GM18511 (cell line): ENCODE data around the gene GIMAP2.
"Not testable (repeated sequence)": the region's sequence is repeated elsewhere in the genome, so short reads cannot be mapped to it uniquely, and the experiment has no call there.

Source experiments
- ATAC-seq: cut with Tn5 transposase; IDR thresholded peaks from one replicate; pipeline ENCODE4 v1.9.1; 2021; ENCODE audit warnings: mild to moderate bottlenecking, moderate library complexity; ENCODE audit not compliant: unreplicated experiment

GIMAP2 gene

GRCh38 chr7:150676276-150676675 lies 9.2 kb upstream of the GIMAP2 start:
- not testable (repeated sequence) for ATAC-seq

GRCh38 chr7:150676854-150677253 lies 8.7 kb upstream of the GIMAP2 start:
- ATAC-seq, result not testable (repeated sequence)

DNA sequence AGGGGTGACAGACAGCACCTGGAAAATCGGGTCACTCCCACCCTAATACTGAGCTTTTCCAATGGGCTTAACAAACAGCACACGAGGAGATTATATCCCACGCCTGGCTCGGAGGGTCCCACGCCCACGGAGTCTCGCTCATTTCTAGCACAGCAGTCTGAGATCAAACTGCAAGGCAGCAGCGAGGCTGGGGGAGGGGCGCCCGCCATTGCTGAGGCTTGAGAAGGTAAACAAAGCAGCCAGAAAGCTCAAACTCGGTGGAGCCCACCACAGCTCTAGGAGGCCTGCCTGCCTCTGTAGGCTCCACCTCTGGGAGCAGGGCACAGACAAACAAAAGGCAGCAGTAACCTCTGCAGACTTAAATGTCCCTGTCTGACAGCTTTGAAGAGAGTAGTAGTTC lies 6.9 kb upstream of the GIMAP2 start:
- not testable (repeated sequence) for ATAC-seq

GRCh38 chr7:150680364-150680763 lies 5.1 kb upstream of the GIMAP2 start:
- not testable (repeated sequence) for ATAC-seq

GRCh38 chr7:150686030-150686631 lies 625 bp downstream of the GIMAP2 start:
- ATAC-seq, result peak; percentile 57

- no peak for ATAC-seq
These were observed 3.1 kb downstream of the GIMAP2 start for GRCh38 chr7:150688630-150689029.

GRCh38 chr7:150695654-150696053 lies 10.1 kb downstream of the GIMAP2 start:
- ATAC-seq, result no peak

- no peak for ATAC-seq
These were observed 17.7 kb downstream of the GIMAP2 start for GRCh38 chr7:150703209-150703608.

DNA sequence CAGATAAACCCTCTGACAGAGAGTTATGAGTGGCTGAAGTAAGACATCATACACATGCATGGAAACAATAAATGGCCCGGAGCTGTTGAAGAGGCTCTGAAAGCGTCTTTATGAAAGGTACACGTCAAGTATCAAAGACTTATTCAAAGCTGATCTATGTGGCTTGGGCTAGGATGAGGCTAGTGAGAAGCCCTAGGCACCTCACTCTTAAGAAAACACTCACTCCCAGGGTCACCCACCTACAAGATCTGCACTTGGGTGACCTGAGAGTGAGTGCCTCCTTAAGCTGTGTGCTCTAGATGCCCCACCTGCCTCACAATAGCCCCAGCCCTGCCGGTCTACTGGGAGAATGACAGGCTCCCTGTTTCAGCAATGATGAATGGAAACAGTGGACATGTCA lies 29.8 kb downstream of the GIMAP2 start:
- ATAC-seq, result no peak

DNA sequence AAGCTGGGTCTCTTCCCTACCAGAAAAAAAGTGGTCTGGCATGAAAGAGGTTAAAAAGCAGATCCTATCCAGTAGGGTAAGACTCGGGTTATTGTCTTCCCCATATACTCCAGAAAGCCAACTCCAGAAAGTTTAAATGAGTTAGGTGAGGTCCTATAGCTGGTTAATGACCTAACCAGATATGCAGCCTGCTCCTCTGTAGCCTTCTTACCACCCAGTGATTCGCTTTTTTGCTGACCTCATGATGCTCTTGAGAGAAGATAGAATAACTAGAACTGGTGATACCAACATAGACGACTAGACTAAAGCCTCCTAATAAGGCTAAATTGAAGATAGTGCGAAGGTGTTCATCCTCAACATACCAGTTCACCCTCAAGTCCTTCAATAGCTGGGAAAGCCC lies 30.2 kb downstream of the GIMAP2 start:
- ATAC-seq, result no peak

GRCh38 chr7:150716368-150716767 lies 30.9 kb downstream of the GIMAP2 start, which contains the start of gene GIMAP1:
GIMAP1 (plus strand) TSS chr7:150716613; CDS start chr7:150719048, 2,435 bp downstream.
- peak; percentile 81 for ATAC-seq

DNA sequence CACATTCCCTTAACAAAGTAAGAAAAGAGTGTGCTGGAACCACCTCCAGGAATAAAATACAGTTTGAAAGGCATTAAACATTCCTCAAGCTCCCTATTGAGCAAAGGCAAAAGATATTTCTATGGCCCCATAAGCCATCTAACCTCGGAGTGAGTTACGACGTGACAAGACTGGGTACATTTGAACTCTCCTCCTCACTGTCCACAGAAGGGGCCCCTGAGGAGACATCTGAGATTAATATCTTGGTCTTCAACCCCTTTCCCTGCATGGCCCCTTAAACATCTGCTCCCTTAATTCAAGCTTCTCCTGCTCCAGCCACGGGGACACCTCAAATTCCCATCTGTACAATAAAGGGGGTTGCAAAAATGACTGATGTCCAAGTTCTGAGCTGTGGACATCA lies 31.4 kb downstream of the GIMAP2 start:
- ATAC-seq, result peak; percentile 11

- ATAC-seq, result no peak
These were observed 32.4 kb downstream of the GIMAP2 start for GRCh38 chr7:150717814-150718420.

DNA sequence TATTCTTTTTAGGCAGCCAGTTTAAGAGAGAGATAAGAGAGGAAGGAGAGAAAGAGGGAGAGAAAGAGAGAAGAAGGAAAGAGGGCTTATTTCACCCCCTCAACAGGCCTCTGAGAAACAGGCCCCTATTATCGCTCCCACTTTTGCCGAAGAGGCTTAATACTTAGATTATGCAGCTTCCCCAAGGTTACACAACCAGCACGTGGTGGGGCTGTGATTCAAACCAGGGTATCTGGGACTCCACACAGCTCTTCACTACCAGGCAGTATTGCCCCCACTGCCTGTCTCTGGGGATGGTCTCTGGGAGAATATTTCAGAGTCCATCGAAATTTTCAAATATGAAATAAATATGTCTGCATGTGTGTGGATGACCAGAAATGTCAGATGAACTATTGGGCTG lies 33.9 kb downstream of the GIMAP2 start:
- no peak for ATAC-seq

DNA sequence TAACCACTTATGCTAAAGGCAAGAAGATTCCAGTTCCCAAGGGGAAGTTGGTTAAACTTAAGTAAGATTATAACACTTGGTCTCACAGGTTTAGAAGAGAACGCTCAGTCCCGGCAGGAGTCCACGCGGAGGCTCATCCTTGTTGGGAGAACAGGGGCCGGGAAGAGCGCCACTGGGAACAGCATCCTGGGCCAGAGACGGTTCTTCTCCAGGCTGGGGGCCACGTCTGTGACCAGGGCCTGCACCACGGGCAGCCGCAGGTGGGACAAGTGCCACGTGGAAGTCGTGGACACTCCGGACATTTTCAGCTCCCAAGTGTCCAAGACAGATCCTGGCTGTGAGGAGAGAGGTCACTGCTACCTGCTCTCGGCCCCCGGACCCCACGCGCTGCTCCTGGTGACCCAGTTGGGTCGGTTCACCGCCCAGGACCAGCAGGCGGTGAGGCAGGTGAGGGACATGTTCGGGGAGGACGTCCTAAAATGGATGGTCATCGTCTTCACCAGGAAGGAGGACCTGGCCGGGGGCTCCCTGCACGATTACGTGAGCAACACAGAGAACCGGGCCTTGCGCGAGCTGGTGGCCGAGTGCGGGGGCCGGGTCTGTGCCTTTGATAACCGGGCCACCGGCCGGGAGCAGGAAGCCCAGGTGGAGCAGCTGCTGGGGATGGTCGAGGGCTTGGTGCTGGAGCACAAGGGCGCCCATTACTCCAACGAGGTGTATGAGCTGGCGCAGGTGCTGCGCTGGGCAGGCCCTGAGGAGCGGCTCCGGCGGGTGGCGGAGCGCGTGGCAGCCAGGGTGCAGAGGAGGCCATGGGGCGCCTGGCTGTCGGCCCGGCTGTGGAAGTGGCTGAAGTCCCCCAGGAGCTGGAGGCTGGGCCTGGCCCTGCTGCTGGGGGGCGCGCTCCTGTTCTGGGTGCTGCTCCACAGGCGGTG lies 34.7 kb downstream of the GIMAP2 start:
- no peak for ATAC-seq

DNA sequence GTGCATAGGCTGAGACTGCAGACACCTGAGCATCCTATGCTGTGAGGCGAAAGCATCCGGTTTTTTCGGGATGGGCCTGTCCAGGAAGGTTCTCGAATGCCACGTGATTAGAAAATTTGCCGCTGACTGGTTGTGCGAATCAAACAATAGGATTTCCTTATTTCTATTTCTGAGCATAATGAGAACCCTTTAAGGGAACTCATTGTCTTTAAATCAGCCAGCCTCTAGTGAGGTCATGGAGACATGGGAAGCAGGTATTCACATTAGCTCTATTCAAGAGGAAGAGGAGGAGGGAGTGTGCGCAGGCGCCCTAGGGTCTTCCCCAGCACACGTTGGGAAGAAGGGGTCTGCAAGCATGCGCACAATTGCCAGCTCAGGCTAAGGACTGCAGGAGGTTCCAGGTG lies 36.5 kb downstream of the GIMAP2 start:
- ATAC-seq, result no peak

DNA sequence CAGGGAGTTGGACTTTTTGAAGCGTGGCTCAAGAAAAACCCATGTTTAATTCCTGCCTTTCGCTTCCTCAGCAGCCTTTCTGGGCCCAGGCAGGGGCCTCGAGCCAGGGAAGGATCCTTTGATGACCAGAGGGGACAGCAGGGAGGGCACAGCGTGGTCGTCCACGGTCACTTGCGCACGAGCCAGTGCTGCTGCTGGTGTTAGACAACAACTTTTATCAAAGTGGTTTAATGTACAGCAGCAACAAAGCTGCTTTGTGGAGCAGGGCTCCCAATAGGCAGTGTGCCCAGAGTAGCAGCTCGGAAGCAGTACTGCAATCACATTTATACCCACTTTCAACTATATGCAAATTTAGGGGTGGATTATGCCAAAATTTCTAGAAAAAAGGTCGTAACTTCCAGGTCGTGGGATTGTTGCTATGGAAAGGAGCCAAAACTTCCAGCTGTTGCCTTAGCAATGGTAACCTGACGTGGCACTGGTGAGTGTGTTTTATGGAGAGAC lies 37.0 kb downstream of the GIMAP2 start:
- no peak for ATAC-seq

DNA sequence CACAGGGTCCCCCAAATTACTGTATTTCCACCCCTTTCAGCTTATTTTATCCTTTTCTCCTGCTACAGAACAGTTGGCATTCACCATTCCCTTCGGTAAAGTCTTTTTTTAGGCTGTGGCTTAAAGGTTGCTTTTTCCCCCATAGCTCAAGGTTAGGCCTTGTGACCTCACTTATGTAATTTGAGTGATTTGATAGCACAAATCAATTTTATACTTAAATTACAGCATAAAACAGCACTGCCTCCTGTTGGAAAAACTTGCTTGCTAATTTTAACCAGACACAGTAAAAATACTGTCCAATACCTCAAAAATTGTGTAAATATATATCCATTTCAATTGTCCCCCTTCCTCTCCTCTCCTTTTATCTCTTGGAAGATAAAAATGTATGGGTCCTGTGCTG lies 38.0 kb downstream of the GIMAP2 start:
- ATAC-seq, result no peak

DNA sequence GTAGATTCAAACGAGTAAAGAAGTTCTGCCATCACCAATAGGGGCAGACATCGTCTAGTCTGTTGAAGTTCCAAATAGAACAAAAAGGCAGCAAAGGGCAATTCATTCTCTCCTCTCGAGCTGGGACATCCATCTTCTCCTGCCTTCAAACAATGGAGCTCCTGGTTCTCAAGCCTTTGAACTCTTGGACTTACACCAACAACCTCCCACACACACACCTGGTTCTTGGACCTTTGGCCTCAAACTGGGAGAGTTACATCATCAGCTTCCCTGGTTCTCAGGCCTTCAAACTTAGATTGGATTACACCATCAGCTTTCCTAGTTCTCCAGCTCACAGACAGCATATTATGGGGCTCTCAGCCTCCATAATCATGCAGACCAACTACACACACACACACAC lies 41.9 kb downstream of the GIMAP2 start:
- ATAC-seq, result no peak

DNA sequence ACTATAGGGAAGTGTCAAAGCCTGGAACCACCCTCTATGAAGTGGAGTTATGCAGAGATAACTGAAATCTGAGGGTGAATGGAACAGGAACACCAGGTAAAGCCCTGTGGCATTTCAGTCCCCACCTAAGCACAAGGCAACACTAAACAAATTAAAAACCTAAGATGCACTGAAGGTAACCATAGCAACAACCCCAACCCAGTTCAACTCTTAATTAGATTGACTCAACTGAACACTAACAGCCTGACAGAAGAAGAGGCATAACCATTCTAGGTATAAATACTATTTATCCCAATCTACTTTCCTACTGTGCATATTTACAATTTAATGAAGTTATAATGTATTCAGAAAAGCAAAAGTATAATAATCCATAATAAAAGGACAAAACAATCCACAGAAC lies 42.5 kb downstream of the GIMAP2 start:
- no peak for ATAC-seq

- no peak for ATAC-seq
These were observed 43.1 kb downstream of the GIMAP2 start for GRCh38 chr7:150728609-150729008.

DNA sequence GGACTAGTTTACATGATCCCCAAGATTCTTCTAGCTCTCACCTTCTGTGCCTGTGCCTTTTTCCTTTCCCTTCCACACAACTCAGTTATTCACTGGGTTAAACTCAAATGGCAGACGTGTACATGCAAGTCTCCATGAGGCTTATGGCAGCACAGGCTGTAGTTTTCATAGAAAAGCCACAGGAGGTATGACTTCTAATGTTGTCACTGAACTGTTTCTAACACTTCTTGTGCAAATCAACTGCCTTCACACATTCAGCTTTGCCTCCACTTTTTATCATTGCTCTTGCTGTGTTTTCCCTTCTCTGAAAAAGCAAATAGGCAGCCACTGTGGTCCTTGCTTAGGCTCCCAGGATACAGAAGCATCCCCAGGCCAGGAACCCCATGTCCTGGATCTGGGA lies 46.4 kb downstream of the GIMAP2 start:
- no peak for ATAC-seq
